NCI-H187 treated with DMSO at 0.1 percent for 48 hours (cell line): ENCODE results near the gene RNFT2.
"Not testable (repeated sequence)": the region's sequence is repeated elsewhere in the genome, so short reads cannot be mapped to it uniquely, and the experiment has no call there.

ENCODE experiments used
- DNase-seq: peaks from one replicate; lab custom pipeline; 2025; lab: John Stamatoyannopoulos, UW

Gene RNFT2

DNA sequence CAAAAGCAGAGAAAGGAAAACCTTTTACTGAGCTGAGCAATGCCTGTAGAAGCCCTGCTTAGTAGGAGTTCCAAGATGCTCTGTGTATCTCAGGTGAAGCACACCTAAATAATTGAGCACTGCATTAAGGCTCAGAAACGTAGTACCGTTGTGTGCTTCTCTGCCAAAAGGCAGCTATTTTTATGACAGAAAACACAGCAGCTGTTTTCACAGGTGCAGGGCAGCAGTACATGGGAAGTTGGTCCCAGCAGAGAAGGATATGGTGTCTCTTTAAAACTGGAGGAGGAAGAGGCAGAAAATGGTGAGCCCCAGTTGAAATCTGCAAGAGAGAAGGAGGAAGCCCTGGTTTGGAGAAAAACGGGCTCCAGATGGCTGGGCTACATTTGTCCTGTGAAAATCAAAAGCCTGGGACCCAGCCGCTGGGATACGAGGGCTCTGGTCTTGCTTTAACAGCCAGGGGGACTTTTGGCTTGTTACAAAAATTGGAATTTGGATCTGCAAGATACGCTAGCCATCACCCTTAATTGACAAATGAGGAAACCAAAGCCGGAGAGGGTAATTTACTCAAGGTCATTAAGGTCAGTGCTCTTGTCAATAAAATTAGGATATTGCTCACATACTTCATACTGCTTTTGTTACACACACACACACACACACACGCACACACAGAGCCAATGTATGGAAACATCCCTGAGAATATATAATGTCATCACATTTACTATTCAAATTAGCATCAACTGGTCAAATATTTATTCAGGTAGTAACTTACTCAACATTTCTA lies 27.6 kb upstream of the RNFT2 start:
- DNase-seq: no peak

DNA sequence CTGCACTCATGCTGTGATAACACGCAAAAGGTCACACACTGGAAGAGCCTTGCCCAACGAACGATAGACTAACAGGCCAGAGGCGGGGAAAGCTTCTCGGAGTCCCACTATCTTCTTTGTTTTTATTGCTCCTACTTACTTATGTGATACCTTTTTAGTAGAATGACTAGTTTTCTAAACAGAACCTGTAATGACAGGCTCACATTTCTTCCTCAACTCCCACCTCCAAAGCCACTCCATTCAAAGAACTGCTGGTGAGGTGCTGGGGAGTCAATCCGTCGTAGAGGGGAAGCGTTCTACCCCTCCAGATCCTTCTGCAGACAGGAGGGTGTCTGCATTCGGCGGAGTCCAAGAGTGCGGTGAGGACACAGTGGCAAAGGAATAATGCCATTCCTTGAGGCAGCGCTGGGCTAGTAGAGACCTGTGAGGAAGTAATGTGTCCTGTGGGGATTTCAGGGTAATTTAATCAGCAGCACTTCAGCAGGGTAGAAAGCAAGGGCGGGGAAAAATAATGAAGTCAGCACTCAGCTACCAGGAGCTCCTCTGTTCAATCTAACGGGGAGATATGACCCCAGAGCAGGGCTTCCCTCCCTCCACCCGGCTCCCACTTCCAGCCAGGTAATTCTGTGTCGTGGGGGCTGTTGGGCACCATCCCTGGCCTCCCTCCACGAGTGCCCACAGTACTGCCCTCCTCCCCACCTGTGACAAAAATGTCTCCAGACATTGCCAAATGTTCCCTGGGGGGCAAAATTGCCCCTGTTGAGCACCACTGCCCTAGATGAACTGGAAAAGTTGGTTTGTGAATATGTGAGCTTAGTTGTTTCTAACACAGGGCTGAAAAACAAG lies 25.4 kb upstream of the RNFT2 start:
- DNase-seq: peak; percentile 86

DNA sequence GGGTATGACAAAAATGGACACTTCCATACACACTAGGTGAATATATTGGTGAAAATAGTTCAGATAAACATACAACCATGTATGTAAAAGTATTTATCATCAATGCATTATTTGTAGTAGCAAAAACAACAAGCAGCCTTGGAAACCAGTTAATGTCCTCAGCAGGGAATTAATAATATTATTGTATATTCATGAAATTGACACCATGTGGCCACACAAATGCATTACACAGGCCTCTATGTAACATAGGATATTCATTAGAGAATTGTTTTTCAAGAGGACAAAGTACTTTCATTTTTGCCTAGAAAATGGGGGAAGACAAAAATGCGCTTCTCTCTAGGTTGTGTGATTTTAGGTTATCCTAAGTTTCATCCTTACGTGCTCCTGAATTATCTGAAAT lies 24.6 kb upstream of the RNFT2 start:
- no peak for DNase-seq

DNA sequence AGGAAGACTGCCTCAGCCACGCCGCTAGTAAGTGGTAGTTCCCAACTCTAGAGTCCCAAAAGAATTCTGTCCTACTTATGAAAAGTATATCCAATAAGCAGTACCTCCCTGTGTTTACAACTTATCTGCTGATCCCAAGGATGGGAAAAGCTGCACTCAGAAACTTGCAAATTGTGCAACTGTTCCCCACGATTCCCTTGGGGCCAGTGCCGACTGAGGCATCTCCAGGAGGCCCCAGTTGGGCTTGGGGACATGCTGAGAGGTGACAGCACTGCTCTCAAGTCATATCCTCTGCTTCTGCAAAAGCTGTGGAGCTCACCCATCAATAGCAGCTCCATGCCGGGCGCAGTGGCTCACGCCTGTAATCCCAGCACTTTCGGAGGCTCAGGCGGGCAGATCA lies 23.9 kb upstream of the RNFT2 start:
- DNase-seq: no peak

DNA sequence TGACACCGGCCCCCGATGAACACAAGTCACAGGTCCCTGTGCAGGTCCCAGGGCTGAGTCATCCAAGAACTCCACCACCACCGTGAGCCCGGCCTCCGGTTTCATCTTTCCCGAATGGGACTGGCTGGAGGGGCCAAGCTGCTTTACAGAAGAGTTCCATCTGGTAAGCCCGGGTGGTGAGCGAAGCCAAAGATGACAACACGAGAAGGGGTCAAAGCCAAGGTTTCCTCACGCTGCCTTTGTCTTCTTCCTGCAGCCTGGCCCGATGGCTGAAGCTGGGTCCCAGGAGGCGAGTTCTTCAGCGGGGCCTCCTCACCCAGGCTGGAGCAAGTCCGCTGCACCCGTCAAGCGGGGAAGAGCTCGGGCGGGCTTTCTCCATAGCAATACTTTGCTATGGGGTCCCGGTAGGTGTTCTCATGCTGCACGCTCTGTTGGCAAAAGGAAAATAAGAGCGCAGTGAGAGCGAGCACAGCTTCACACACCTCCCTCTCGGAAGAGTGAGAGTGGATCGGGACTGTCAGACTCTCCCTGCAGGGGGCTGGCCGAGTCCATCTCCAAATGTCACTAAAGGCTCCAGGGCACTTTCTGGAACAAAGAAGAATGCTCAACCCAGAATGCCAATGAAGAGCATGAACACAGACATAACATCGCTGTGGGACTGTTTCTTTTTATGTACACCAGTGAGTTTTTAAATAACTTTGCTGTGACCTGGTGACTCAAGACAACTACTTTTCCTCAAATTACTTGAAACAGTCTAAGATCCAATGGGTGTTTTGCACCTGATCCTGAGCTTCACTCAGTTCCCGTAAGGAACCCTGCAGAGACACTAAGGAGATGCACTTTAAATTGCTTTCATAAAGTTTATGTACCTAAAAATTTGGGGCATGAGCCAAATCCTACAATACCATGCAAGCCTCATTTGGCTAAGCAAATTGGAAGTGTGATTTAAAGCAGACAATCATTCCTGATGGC lies 20.4 kb upstream of the RNFT2 start:
- DNase-seq: no peak

DNA sequence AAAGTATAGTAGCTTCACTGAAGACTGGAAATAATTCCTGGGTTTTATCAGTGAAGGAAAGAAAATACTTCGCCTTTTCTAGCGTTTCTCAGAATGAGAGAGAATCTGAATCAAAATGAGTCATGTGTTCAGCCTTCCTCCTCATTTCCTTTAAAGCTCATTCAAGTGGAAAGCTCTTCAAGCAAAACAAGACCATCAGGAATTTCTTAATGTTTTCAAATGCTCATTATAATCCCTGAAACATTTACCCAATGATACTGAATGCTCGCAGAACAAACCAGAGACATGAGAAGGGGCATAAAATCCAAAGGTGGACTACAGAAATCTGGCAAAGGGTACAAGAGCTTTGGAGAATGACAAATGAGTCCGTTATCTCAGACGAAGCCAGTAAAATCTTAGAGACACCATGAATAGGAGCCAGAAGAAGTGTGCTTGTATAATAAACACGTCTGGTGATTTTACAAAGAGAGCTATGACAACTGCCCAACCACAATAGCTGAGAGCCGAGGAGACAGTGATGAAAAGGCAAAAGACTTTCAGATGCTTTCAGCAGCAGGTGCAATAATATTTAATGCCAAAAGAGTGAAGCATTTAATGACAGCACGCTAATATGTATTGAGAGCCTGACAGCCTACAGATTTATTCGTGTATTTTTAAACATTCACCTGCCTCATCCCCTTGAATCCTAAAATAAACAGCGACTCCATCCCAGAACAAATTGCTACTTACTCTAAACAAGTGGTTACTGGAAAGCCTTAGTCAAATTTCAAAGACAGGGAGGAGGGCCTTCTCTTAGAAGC lies 19.3 kb upstream of the RNFT2 start:
- DNase-seq: peak; percentile 94

DNA sequence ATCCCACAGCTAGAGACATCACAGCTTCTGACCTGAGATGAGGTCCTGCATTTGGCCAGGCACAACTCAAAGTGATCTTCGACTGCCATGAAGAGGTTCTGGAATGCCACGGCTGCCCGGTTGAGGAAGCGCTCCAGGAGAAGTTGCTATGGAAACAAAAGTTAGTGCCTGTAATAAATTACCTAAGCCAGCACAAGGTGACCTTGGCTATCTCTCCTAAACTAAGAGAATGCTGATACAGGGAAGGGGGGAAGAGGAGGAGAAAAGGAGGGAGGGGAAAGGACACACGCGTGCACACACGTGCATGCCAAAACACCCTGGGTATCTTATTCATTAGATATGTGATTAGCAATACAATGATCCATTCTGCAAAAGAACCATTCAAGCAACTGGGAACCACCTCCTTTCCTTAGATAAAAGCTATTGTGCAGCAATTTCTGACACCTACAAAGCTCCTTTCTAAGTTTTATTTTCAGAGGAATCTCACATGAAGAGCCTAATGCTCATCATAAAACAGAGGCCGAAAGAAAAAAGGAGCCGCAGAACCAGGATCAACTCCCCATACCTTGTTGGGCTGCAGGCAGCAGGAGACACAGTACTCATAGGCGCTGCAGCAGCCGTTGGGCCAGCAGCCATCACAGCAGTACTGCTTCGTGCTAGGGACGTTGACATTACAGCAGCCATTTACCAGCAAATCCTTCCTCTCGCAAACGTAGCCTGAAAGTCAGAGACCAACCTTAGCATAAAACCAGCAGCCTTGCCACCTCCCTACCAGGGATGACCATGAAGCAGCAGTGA lies 18.2 kb upstream of the RNFT2 start:
- no peak for DNase-seq

DNA sequence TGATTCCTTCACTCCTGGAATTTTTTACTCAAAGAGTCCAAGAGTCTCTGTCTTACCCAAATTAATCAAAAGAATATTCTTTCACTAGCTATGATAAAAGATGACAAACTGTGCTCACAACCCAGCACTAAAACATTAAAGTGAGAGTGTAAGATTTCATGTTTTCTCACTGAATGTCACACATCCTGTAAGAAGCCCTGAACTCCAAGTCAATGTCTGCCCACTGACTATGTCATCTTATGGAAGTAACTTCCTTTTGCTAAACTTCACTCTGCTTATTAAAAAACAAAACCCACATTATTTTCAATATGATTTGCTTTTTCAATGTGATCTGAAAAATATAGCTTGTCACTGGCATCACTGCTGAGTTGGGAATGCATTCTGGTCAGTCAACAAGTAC lies 15.9 kb upstream of the RNFT2 start:
- DNase-seq: no peak

DNA sequence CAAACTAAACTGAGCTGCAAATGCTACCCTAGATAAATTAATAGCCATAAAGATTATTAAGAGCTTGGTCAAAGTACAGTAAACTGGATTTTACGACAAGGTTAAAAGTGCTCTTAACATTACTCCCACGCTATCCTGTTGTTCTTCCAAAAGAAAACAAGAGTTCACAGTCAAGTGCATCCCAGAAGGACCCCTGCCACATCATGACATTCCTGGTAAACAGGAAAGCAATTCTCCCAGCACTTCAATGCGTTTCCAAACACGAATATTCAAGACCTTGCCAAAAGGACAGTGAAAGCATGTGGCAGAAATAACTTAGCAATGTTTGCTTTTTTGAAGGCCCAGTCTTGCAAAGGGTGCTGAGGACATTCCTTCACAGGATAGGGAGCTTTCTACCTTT lies 11.4 kb upstream of the RNFT2 start:
- DNase-seq: no peak

DNA sequence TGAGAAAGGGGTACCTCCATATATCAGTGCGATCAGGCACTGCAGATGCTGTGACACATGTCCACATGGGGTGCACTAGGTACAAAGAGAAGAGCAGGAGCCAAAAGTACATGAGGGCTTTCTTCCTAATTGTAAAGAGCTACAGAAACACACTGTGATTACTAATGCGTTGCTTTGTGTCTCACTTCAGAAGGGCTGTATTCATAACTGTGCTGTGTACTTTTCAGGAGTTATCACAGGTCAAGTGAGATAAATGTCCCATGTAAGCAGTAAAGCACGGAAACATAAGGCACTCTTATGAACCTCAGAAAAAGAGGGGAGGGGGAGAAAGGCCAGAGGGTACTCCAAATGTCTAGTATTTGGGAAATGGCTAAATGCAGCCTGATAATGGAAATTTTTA lies 10.9 kb upstream of the RNFT2 start:
- no peak for DNase-seq

DNA sequence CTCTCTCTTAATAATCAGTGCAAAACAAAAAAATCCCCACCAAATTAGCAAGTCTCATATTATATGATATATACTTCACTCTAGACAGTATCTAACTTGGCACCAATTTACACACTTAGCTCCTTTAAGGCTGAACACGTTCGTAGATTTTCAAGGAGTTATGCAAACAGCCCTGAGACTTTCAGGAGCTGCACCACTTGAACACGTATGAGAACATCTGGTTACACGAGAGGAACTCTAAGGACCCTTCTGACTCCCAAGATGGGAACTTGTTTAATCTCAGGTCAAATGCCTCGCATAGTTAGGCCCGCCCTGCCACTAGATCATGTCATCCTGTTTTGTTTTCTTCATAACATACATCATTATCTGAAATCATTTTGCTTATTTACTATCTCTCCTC lies 10.2 kb upstream of the RNFT2 start:
- DNase-seq: no peak

DNA sequence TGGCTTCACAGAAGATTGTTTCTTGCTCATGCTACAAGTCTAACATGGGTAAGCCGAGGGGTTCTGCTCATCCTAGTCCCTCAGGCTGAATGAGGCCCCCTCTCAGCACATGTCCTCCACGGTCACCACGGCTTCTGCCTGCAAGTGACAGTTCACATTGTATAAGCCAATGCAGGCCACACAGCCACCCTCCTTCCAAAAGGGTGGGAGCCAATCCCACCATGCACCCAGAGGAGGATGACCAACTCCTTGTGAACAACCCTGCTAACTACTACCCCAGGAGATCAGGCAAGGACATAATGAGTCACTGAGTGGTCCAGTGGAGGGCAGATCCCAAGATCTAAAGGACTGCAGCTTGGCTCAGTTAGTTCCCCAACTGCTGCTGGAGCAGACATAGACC lies 6.3 kb upstream of the RNFT2 start:
- DNase-seq: no peak

DNA sequence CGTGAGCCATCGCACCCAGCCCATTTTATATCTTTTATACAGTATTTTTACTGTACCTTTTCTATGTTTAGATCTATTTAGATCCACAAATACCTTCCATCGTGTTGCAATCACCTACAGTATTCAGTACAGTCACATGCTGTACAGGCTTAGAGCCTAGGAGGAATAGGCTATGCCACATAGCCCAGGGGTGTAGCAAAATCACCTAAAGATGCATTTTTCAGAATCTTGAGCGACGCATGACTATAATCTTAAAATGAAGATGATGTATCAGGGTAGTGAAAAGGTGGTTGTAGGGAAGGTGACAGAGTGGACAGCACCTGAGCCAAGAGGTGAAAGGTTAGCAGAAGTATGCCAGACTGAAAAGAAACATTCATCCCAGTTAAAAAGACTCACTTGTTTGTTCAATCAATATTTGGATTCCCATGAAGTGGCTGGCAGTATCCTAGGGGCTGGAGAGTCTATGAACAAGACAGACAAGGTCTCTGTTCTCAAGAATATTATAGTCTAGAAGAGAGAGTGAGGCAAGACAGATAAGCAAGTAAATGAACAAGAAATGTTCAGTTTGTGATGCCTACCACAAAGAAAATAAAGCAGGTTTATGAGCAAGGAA lies 3.9 kb upstream of the RNFT2 start:
- no peak for DNase-seq

DNA sequence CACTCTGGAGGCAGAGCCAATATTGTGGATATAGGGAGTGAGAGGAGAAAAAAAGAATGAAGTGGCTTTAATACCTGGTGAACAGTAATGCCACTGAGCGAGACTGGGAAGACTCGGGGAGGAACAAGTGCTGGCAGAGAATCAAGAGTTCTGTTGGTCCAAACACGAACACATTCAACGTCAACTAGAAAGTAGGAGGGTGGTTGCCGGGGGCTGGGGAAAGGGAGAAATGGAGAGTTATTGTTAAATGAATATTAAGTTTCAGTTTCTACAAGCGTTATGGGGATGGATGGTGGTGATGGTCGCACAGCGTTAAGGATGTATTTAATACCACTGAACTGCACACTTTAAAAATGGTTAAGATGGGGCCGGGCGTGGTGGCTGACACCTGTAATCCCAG lies 3.0 kb upstream of the RNFT2 start:
- no peak for DNase-seq

DNA sequence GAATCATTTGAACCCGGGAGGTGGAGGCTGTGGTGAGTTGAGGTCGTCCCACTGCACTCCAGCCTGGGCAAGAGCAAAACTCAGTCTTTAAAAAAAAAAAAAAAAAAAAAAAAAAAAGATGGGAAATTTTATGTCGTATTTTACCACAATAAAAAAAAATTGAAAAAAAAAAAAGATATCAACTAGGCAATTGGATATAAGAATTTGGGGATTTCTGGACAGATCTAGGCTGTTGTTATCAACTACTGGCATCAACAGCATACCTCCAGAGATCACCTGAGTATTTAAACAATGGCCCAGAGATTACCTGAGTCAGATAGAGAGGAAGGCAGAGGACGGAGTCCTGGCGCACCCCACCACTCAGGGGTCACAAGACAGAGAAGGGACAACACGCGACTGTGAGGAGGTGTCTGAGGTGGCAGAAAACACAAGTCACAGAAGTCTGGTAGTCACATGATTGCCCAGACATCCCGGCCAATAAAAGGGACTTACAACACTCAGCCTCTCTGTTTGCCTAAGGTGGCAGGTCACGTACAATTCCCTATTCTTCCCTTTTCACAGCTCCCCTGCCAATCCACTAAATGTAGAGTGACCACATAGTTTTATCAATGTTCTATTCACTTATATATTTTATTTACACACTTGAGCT lies 2.0 kb upstream of the RNFT2 start:
- DNase-seq: no peak

DNA sequence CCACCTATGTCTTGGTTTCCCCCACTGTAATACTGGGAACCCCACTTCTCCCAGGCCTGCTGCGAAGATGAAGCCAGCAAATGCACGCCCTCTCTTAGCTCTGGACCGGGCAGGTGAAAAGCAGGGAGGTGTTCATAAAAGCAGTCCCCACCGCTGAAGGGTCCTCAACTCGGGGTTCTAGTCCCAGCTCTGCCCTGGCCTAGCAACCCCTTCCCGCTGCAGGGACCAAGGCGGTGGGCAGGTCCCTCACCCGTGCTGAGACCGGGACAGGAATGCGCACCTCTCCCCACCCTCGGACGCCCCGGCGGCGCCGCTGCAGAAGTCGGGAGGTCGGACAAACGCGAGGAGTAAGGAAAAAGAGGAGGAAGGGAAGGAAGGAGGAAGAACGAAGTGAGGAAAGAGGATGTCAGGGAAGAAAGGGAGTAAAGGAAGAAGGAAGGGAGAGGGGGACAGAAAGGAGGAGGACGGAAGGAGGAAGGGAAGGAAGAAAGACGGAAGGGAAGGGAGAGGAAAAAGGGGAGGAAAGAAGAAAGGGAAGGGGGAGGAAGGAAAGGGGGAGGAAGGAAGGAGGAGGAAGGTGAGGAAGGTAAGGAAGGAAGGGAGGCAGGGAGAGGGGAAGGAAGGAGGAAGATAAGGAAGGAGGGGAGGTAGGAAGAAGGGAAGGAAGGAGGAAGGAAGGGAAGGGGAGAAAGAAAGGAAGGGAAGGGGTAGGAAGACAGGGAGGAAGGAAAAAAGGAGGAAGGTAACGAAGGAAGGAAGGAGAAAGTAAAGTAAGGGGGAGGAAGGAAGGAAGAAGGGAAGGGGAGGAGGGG lies 947 bp upstream of the RNFT2 start:
- DNase-seq: no peak

DNA sequence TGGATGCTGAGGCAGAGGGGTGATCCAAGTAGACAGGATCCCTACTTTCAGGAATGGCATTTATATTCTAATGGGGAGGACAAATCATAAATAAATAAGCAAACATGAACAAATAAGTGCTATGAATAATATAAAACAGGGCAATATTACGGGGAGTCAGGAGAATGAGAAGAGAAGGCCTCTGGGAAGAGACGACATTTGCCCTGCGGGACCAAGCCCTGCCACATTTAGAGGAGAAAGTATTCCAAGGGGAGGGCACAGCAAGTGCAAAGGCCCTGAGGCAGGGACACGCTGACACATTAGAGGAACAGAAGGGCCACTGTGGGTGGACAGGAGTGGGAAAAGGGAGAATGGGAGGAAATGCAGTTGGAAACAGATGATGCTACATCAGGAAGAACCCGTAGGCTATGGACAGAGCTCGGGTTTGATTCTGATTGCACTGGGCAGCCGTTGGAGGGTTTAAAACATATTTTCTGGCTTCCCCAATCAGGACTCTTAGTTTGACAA lies 1.3 kb downstream of the RNFT2 start:
- no peak for DNase-seq

DNA sequence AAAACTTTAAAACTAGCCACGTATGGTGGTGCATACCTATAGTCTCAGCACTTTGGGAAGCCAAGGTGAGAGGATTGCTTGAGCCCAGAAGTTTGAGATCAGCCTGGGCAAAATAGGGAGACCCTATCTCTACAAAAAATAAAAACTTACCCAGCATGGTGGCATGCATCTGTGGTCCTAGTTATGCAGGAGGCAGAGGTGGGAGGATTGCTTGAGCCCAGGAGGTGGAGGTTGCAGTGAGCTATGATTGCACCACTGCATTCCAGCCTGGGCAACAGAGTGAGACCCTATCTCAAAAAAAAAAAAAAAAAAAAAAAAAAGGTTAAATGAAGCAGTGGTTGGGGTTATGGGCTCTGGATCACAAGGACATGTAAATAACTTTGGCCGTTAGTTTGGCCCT lies 4.7 kb downstream of the RNFT2 start:
- DNase-seq: not testable (repeated sequence)

DNA sequence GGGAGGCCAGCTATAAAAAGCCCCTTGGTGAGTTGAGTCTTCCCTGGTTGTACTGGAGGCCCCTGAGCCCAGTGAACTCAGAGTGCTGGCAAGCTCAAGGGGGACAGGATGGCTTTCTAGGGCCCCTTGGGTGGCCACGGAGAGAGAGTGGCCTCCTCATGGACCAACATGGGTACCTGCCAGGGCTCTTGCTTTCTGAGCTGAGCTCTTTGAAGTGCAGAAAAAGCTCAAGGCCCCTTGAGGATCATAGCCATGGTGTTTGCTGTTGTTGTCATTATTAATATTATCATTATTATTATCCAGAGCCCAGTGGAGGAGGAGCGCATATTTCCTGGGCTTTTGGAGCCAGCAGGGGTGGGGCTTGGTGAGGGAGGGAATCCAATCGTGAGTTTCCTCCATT lies 6.7 kb downstream of the RNFT2 start:
- no peak for DNase-seq
